Muscle of leg (tissue), 16 donors: ENCODE measurements around the gene OR5D13. TPM values are rescaled to one million over a fixed set of nuclear protein-coding genes. Genes with fewer than 3 reads are reported as not detected.

Experiments
- DNase-seq: peaks from one replicate; pipeline ENCODE4 v3.0.0; 2013
- H3K27ac ChIP-seq: one replicate; pipeline ENCODE4 v1.5.1; 2013; ENCODE audit warnings: mild to moderate bottlenecking, low read length, control low read depth
- H3K27me3 ChIP-seq: one replicate; pipeline ENCODE4 v1.6.1; 2013; ENCODE audit warnings: low read length; ENCODE audit not compliant: control insufficient read depth, insufficient read depth
- H3K36me3 ChIP-seq: one replicate; pipeline ENCODE4 v1.6.1; 2013; ENCODE audit warnings: low read length; ENCODE audit not compliant: control insufficient read depth, insufficient read depth
- H3K4me1 ChIP-seq: one replicate; pipeline ENCODE4 v1.6.1; 2013; ENCODE audit warnings: low read length; ENCODE audit not compliant: control insufficient read depth, insufficient read depth
- H3K4me3 ChIP-seq: one replicate; pipeline ENCODE4 v1.5.1; 2013; ENCODE audit warnings: low read length, control low read depth
- H3K9me3 ChIP-seq: replicated peaks from 2 replicates; pipeline ENCODE4 v1.6.1; 2013; ENCODE audit warnings: low read depth, low read length; ENCODE audit not compliant: control insufficient read depth
- WGBS: methylation state at CpG from one replicate; pipeline ENCODE4 v1.1.5; 2013; ENCODE audit warnings: missing lambda C conversion rate; ENCODE audit not compliant: insufficient coverage; 5-methylcytosine and 5-hydroxymethylcytosine counted together
- long read RNA-seq, 11 donors: transcript quantifications; one replicate each; lab custom pipeline, GENCODE V29; 2026
- polyA plus RNA-seq, 8 donors: library from polyadenylated mRNA; unstranded; fragments of 120-200 nt; gene quantifications; one replicate each; pipeline versions ENCODE4 v1.2.1 to v1.2.3, GENCODE V29; 2013; ENCODE audit warnings: inconsistent platforms in 1 of 8, low replicate concordance in 1 of 8; ENCODE audit not compliant: insufficient read length in 8 of 8, insufficient read depth in 1 of 8
- total RNA-seq: library from RNA; stranded (reverse); fragments of 120-200 nt; gene quantifications from one replicate; pipeline ENCODE4 v1.2.4, GENCODE V29; 2013

Gene OR5D13
- total RNA-seq (not detected), polyA plus RNA-seq (not detected)
- long read RNA-seq, donor 1, result 0 reads
- long read RNA-seq, donor 2, result 0 reads
- long read RNA-seq, donor 3, result 0 reads
- long read RNA-seq, donor 4, result 0 reads
- long read RNA-seq, donor 5, result 0 reads
- long read RNA-seq, donor 6, result 0 reads
- long read RNA-seq, donor 7, result 0 reads
- long read RNA-seq, donor 8, result 0 reads
- long read RNA-seq, donor 9, result 0 reads
- long read RNA-seq, donor 10, result 0 reads
- long read RNA-seq, donor 11, result 0 reads

- Histone ChIP-seq H3K4me3 (no peak within 1 kb of the TSS), H3K27ac (no peak within 1 kb of the TSS), H3K27me3 (no peaks in the 10 kb centered on the region), H3K9me3 (peaks cover 10% of the 10 kb centered on the region), H3K36me3 (no peaks in the 10 kb centered on the region), H3K4me1 (no peaks in the 10 kb centered on the region)
- DNase-seq, result no peak
These were observed at the start of gene OR5D13 for GRCh38 chr11:55773138-55773537. OR5D13 (plus strand) TSS chr11:55773438; CDS start chr11:55773438, 0 bp downstream.

GRCh38 chr11:55726715-55727324, 46.4 kb upstream of the OR5D13 start:
- H3K27me3 ChIP-seq, result no peaks in the 10 kb centered on the region
- no peak overlapping the region for H3K4me3 ChIP-seq
- peaks cover 4% of the 10 kb centered on the region for H3K9me3 ChIP-seq
- no peak for DNase-seq
- no peaks in the 10 kb centered on the region for H3K4me1 ChIP-seq
- no peaks in the 10 kb centered on the region for H3K36me3 ChIP-seq
- 7% methylated on average over 2 of the region's 5 CpGs for WGBS
- no peak overlapping the region for H3K27ac ChIP-seq

- no peak for DNase-seq
- Histone ChIP-seq H3K9me3 (peaks cover 8% of the 10 kb centered on the region), H3K36me3 (no peaks in the 10 kb centered on the region), H3K4me1 (no peaks in the 10 kb centered on the region), H3K27ac (no peak overlapping the region), H3K4me3 (no peak overlapping the region), H3K27me3 (no peaks in the 10 kb centered on the region)
- WGBS, result 49% methylated on average over 2 of the region's 3 CpGs
These were observed 40.3 kb upstream of the OR5D13 start for GRCh38 chr11:55732936-55733335.

GRCh38 chr11:55791606-55792005, 18.4 kb downstream of the OR5D13 start:
- no peak overlapping the region for H3K4me3 ChIP-seq
- no peaks in the 10 kb centered on the region for H3K4me1 ChIP-seq
- WGBS, result no CpG with 5 or more reads among the region's 1 CpG
- H3K27ac ChIP-seq, result no peak overlapping the region
- no peaks in the 10 kb centered on the region for H3K36me3 ChIP-seq
- no peak for DNase-seq
- peaks cover 26% of the 10 kb centered on the region for H3K9me3 ChIP-seq
- no peaks in the 10 kb centered on the region for H3K27me3 ChIP-seq

GRCh38 chr11:55793321-55793720, 20.1 kb downstream of the OR5D13 start:
- H3K27ac ChIP-seq, result no peak overlapping the region
- no CpG with 5 or more reads among the region's 2 CpGs for whole genome bisulfite sequencing
- H3K4me1 ChIP-seq, result no peaks in the 10 kb centered on the region
- H3K27me3 ChIP-seq, result no peaks in the 10 kb centered on the region
- no peak overlapping the region for H3K4me3 ChIP-seq
- no peaks in the 10 kb centered on the region for H3K36me3 ChIP-seq
- no peak for DNase-seq
- peaks cover 19% of the 10 kb centered on the region for H3K9me3 ChIP-seq

- Histone ChIP-seq H3K4me3 (no peak within 1 kb of the TSS), H3K27me3 (no peaks in the 10 kb centered on the region), H3K4me1 (no peaks in the 10 kb centered on the region), H3K36me3 (no peaks in the 10 kb centered on the region), H3K9me3 (peaks cover 27% of the 10 kb centered on the region), H3K27ac (no peak within 1 kb of the TSS)
- DNase-seq, result no peak
These were observed 22.0 kb downstream of the OR5D13 start, which contains the start of gene OR5D14 for GRCh38 chr11:55795256-55795655. OR5D14 (plus strand) TSS chr11:55795556; CDS start chr11:55795556, 0 bp downstream.

- peaks cover 15% of the 10 kb centered on the region for H3K9me3 ChIP-seq
- no peak for DNase-seq
These were observed 33.0 kb downstream of the OR5D13 start for GRCh38 chr11:55806248-55806647.

GRCh38 chr11:55811067-55811466, 37.8 kb downstream of the OR5D13 start, which contains the start of gene OR5L1:
OR5L1 (plus strand) TSS chr11:55811367; CDS start chr11:55811467, 100 bp downstream.
- no peak for DNase-seq
- no peaks in the 10 kb centered on the region for H3K36me3 ChIP-seq
- H3K9me3 ChIP-seq, result peaks cover 22% of the 10 kb centered on the region
- no peak within 1 kb of the TSS for H3K4me3 ChIP-seq
- H3K27me3 ChIP-seq, result no peaks in the 10 kb centered on the region
- H3K27ac ChIP-seq, result no peak within 1 kb of the TSS
- no CpG with 5 or more reads among the region's 1 CpG for WGBS
- no peaks in the 10 kb centered on the region for H3K4me1 ChIP-seq

More at GRCh38 chr11:55806248-55806647, 33.0 kb downstream of the OR5D13 start:
- no peak overlapping the region for H3K27ac ChIP-seq
- no peaks in the 10 kb centered on the region for H3K4me1 ChIP-seq
- H3K27me3 ChIP-seq, result no peaks in the 10 kb centered on the region
- WGBS, result no CpG with 5 or more reads among the region's 1 CpG
- no peak overlapping the region for H3K4me3 ChIP-seq
- H3K36me3 ChIP-seq, result no peaks in the 10 kb centered on the region

- H3K27ac ChIP-seq, result no peak within 1 kb of the TSS
- DNase-seq, result no peak
- no peak within 1 kb of the TSS for H3K4me3 ChIP-seq
- 82% methylated on average over 4 of the region's 5 CpGs for WGBS
- no peaks in the 10 kb centered on the region for H3K36me3 ChIP-seq
- H3K4me1 ChIP-seq, result no peaks in the 10 kb centered on the region
- no peaks in the 10 kb centered on the region for H3K27me3 ChIP-seq
- H3K9me3 ChIP-seq, result peaks cover 22% of the 10 kb centered on the region
These were observed 46.1 kb downstream of the OR5D13 start, which contains the start of gene OR5D18 for GRCh38 chr11:55819330-55819729. OR5D18 (plus strand) TSS chr11:55819630; CDS start chr11:55819630, 0 bp downstream.
